HG03135 (cell line): ENCODE data around the gene PKP1.
"Not testable (repeated sequence)": the region's sequence is repeated elsewhere in the genome, so short reads cannot be mapped to it uniquely, and the experiment has no call there.

Experiments
- ATAC-seq: cut with Tn5 transposase; IDR thresholded peaks from one replicate; pipeline ENCODE4 v1.9.1; 2021; ENCODE audit warnings: mild to moderate bottlenecking, moderate library complexity; ENCODE audit not compliant: unreplicated experiment

Gene PKP1

GRCh38 chr1:201282931-201283829, at the start of gene PKP1:
TSS of gene PKP1 (plus strand) at chr1:201283506. CDS start at chr1:201283703, 197 bp downstream.
- ATAC-seq, result no peak

- ATAC-seq, result not testable (repeated sequence)
Observed at GRCh38 chr1:201239646-201240045, 43.7 kb upstream of the PKP1 start.

- ATAC-seq, result no peak
Observed at GRCh38 chr1:201240171-201240570, 43.1 kb upstream of the PKP1 start.

GRCh38 chr1:201241736-201242135, 41.6 kb upstream of the PKP1 start:
- no peak for ATAC-seq

- ATAC-seq, result no peak
Observed at GRCh38 chr1:201245082-201245481, 38.2 kb upstream of the PKP1 start.

- no peak for ATAC-seq
Observed at GRCh38 chr1:201248721-201249559, 34.4 kb upstream of the PKP1 start.

- ATAC-seq, result no peak
Observed at GRCh38 chr1:201250326-201251011, 32.8 kb upstream of the PKP1 start.

- ATAC-seq, result no peak
Observed at GRCh38 chr1:201251411-201251810, 31.9 kb upstream of the PKP1 start.

- no peak for ATAC-seq
Observed at GRCh38 chr1:201251851-201252430, 31.4 kb upstream of the PKP1 start.

GRCh38 chr1:201252944-201253371, 30.3 kb upstream of the PKP1 start:
- ATAC-seq, result no peak

- ATAC-seq, result no peak
Observed at GRCh38 chr1:201253411-201253810, 29.9 kb upstream of the PKP1 start.

GRCh38 chr1:201253906-201254624, 29.2 kb upstream of the PKP1 start:
- no peak for ATAC-seq

- ATAC-seq, result no peak
Observed at GRCh38 chr1:201254625-201255478, 28.5 kb upstream of the PKP1 start.

GRCh38 chr1:201255479-201256362, 27.6 kb upstream of the PKP1 start:
- ATAC-seq, result no peak

GRCh38 chr1:201258132-201258531, 25.2 kb upstream of the PKP1 start:
- not testable (repeated sequence) for ATAC-seq

GRCh38 chr1:201258763-201259230, 24.5 kb upstream of the PKP1 start:
- no peak for ATAC-seq

GRCh38 chr1:201259476-201260235, 23.6 kb upstream of the PKP1 start:
- ATAC-seq, result no peak
